Iris pigment epithelial cell (primary cell): ENCODE measurements around the gene SPATA31D1.
"Not testable (repeated sequence)": the region's sequence is repeated elsewhere in the genome, so short reads cannot be mapped to it uniquely, and the experiment has no call there.

Source experiments
- DNase-seq: peaks from one replicate; pipeline ENCODE4 v3.0.0-alpha.2; 2011; ENCODE audit warnings: low read depth

SPATA31D1 gene

DNA sequence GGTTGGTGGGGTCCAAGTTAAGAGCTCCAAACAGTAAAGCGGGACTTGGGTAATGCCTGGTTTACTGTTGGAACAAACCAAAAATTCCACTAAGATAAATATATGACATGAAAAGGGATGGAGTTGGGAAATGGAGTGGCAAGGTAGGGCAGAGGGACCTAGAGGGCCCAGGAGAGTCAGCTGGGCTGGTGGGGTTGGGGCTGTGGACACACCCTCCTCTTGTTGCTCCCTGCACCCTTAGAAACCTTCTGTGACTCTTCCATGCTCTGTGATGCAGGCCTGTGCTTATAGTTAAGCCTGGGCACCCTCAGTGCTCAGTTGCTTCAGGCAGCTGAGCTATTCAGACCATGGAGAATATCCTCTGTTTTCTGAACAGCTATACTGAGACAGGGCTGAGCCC lies at the start of gene SPATA31D1:
Gene SPATA31D1, plus strand, starts transcription at position 301 of the 400 bp plus-strand sequence. Its CDS starts 47 bp downstream, at position 348.
- DNase-seq: not testable (repeated sequence)

DNA sequence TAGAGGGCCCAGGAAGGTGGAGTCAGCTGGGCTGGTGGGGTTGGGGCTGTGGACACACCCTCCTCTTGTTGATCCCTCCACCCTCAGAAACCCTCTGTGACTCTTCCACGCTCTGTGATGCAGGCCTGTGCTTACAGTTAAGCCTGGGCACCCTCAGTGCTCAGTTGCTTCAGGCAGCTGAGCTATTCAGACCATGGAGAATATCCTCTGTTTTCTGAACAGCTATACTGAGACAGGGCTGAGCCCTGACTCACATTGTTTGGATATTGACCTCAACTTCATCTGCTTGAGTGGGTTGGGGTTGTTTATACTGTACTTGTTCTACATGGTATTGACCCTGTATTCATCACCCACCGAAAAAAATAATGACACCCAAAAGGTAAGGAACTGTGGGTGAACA lies 45.2 kb upstream of the SPATA31D1 start, which contains the start of gene SPATA31D3:
Gene SPATA31D3, plus strand, starts transcription at position 108 of the 400 bp plus-strand sequence. Its CDS starts 86 bp downstream, at position 194.
- DNase-seq: not testable (repeated sequence)

DNA sequence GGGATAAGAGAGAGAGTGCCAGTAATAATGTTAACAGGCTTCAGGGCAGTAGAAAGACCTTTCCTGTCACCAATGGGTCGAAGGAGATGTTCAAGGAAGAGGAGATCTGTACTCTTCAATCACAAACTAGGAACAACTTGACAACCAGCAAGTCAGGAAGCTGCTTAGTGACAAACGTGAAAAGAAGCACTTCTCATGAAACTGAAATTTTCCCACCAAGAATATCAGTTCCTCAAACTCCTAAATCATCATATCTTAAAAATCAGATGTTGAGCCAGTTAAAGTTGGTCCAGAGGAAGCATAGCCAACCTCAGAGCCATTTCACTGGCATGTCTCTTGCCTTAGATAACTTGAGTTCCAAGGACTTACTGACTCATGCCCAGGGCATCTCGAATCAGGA lies 39.9 kb upstream of the SPATA31D1 start:
- DNase-seq: not testable (repeated sequence)

DNA sequence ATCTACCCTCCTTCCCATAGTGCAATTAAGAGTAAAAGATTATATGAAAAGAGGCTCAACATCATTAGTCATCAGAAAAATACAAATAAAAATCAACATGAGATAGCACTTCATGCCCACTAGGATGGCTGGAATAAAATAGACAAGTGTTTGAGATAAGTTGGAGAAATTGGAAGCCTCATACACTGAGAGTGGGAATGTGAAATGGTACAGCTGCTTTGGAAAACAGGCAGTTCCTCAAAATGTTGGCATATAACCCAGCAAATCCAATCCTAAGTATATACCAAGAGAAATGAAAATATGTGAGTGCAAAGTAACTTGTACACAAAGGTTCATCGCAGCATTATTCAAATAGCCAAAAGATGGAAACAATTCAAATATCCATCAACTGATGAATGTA lies 35.5 kb upstream of the SPATA31D1 start:
- no peak for DNase-seq

DNA sequence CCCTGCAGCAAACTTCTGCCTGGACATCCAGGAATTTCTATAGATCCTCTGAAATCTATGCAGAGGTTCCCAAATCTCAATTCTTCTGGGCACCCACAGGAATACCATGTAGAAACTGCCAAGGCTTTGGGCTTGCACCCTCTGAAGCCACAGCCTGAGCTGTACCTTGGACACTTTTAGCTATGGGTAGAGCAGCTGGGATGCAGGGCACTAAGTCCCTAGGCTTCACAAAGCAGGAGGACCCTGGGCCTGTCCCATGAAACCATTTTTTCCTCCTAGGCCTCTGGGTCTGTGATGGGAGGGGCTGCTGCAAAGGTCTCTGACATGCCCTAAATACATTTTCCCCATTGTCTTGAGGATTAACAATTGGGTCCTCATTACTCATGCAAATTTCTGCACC lies 32.9 kb upstream of the SPATA31D1 start:
- DNase-seq: no peak

DNA sequence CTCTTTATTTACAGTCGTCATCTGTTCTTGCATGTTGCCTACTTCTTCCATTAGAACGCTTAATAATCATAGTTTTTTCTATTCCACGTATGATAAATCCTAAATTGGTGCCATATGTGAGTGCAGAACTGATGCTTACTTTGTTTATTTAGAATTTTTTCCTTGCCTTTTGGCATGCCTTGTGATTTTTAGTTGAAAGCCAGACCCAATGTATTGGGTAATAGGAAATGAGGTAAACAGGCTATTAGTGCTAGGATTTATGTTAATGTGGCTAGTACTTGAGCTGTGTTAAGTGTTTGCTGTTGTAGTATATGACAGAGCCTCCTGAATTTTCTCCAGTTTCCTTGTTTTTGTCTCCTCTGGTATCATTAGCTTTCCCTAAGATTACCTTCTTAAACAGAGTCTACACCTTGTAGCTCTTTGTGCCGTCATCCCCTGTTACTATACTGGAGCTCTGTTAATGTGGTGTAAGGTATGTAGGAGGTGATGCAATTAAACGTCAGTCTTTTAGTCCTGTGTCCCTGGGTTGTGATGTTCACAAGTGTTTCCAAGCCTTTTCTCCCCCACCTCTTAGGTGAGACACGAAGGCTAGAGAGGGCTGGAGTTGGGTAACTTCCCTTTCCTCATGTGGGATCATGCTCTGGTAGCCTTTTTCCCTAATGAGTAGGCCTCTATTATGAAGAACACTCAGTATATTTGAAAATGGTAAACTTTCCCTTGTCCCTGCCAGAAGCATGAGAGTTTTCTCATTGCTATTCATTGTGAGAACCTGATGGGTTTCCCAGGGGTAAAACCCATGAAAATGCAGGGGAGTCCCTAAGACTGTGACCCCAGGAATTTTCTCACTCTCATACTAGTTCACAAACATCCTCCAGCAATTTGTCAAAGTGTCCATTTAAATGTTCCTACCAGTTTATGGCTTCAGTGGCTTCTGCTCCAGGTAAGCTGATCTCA lies 24.1 kb upstream of the SPATA31D1 start:
- DNase-seq: peak; percentile 49

DNA sequence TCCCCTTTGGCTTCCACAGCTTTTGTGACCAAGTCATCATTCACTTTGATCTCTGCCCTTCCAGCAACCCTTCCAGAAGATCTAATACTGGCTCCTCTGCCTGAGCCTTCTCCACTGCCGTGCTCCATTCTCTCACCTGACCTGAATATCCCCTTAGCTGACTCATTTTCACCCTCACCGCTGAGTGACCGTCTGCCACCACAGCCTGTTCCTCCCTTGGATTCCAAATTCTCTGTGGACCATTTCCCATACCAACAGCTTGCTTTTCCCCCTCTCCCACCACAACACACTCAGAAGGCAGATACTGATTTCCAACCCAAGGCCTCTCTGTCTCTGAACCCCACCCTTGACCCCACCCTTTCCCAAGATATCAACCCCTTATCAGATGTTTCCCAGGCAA lies 20.5 kb upstream of the SPATA31D1 start:
- no peak for DNase-seq

DNA sequence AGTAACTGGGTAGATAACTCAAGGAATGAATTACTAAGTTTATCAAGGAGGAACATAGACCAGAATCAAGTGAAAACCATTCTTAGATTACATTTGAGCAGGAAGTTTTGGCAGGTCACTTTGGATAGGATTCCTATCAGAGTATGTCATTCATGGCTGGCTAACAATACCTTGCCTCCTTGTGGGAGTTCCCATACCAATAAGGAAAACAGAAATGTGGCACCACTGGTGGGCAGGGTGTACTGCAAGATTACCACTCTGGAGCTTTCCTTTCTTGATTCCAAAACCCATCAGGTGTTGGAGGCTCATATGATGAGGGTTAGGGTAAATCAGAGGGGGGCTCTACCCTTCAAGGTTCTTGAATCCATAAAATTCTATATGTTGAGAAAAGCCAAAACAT lies 18.6 kb upstream of the SPATA31D1 start:
- DNase-seq: peak; percentile 7

DNA sequence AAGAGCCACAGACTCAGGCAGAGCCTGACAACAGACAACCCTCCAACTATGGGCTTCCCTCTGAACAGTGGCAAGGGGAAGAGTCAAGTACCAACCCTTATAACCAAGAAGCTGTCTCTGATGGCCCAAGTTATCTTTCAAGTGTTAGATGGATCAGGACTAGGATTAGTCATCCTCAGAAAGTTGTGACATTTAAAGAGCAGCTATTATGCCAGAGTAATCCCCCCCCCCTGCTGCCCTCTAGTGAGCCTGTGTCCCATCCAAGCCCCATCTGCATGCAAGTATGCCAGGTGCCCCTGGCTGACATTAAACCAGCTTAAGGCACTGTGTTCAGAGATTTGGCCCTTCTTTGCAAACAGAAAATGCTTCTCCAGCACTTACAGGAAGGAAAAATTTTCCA lies 16.8 kb upstream of the SPATA31D1 start:
- DNase-seq: no peak

DNA sequence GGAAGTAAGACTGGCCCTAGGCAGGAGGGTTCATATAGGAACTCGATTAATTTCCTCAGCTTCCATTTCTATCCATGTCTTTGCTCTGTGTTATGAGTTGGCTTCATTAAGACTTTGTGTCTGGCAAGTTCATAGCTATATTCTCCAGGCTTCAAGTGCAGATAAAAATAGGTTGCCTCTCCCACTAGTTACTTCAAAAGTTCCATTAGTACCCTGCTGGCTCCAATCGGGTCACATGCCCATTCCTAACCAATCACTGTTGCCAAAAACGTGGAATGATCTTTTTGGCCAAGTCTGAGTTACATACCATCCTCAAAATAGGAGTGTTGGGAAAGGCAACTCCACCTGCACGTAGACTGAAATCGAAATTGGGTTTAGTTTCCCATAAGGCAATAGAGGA lies 13.8 kb upstream of the SPATA31D1 start:
- DNase-seq: no peak

DNA sequence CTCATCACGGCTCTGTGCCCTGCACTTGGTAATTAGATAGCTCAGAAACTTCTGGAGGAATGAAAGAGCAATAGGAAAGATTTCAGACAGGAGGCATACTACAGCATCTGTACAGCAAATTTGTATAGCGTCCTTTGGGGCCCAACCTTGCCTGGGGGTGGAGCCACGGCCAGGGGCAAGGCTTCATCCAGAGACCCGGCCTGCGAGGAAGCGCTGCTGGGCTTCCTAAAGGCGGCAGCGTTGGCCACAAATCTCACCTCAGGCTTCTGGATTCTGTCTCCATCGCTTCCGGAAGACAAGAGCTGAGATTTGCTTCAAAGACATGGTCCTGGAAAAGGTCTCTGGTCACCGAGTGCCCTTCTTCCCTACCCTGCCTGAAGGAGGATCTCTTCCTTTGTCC lies 12.2 kb upstream of the SPATA31D1 start:
- DNase-seq: no peak

DNA sequence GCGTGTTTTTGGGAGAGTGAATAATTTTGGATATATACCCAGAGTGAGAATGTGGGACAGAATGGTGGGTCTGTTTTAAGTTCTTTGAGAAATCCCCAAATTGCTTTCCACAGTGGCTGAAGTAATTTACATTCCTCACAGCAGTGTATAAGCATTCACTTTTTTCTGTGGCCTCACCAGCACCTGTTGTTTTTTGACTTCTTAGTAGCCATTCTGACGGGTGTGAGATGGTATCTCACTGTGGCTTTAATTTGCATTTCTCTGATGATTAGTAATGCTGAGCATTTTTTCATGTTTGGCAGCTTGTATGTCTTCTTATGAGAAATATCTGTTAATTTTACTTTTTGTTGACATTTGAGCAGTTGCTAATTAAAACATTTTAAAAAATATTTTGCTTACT lies 9.4 kb upstream of the SPATA31D1 start:
- DNase-seq: no peak

DNA sequence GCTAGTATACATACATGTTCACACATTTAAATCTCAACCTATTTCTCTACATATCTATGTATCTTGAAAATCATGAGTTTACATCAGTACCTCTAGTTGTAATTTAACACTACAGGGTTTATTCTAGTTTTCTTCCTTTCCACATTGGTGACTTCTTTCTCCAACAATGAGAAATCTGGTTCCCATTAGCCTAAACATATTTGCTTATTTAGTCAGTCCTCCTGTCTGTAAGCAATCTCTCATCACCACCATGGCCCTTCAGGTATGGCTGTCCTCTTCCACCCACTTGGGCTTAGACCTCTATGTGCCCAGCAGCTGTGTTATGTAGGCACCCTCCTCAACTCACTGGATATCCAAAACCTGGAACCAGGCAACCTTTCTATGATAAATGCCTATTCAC lies 8.0 kb upstream of the SPATA31D1 start:
- no peak for DNase-seq

DNA sequence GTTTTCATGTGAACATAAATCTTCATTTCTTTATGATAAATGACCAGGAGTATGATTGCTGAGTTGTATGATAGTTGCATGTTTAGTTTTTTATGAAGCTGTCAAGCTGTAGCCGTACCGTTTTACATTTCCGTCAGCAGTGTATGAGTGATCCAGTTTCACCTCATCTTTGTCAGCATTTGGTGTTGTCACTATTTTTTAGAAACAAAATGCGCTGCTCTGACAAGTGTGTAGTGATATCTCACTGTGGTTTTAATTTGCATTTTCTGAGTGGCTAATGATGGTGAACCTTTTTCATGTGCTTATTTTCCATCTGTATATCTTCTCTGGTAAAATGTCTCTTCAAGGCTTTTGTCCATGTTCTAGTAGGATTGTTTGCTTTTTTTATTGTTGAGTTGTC lies 6.7 kb upstream of the SPATA31D1 start:
- DNase-seq: no peak

DNA sequence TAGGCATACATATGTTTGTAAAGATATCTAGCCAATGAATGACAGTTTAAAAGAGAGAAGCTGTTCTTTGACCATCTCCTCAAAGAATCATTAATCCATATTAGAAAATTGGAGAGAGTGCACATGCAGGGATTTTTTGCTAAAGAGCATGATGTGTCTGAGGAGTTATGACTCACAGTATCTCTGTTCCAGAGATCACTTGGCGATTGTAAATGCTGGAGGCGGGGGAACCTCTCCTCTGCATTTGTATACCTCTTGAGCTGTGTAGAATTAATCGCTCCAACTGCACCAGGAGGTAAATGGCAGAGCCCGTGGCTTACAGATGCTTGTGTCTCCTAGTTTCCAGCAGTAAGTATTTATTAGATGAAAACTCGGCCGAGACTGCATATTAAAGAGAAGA lies 3.6 kb upstream of the SPATA31D1 start:
- DNase-seq: peak; percentile 16

DNA sequence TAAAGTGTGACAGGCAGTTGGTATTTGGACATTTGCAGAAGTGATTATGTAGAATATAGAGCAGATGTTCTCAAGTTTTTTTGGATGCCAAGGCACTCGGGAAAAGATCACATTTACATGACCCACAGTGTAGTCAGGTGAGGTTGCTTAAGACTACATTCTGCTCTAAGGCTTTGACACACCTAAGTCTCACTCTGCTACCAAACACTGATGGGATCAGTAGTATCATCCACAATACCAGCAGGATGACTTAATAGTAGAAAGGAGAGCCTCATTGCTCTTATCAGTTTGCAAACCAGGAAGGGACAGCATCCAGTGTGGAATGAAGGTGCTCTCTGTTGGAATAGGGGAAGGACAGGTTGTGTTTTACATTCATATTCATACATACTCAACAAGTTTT lies 2.5 kb upstream of the SPATA31D1 start:
- no peak for DNase-seq

DNA sequence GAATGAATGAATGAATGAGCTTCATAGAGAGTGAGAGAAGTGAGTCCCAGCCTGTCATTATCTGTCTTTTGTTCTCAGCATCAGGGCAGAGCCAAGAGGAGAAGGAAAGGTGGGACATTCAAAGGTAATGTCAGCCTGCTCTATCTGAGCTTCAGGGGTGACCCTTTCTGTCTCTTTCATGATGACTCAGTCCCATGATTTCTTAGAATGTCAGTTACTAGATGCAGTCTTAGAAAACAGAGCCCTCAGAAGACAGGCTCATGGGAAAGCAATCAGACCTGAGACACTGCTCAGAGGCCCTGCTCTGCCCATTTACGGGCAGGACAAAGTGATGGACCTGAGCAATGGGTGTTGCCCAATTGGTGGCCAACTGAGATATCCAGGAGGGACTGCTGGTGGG lies 1.1 kb downstream of the SPATA31D1 start:
- DNase-seq: no peak

DNA sequence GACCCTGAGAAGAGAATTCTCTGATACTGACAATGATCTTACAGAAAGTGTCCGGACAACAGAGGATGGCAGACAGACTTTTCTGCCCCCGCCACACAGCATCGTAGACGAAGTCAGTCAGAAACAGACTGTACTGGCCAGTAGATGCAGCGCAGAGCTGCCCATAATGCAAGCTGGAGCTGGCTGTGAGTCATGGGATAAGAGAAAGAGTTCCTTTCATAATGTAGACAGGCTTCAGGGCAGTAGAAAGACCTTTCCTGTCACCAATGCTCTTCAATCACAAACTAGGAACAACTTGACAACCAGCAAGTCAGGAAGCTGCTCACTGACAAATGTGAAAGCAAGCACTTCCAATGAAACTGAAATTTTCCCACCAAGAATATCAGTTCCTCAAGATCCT lies 5.1 kb downstream of the SPATA31D1 start:
- DNase-seq: no peak

DNA sequence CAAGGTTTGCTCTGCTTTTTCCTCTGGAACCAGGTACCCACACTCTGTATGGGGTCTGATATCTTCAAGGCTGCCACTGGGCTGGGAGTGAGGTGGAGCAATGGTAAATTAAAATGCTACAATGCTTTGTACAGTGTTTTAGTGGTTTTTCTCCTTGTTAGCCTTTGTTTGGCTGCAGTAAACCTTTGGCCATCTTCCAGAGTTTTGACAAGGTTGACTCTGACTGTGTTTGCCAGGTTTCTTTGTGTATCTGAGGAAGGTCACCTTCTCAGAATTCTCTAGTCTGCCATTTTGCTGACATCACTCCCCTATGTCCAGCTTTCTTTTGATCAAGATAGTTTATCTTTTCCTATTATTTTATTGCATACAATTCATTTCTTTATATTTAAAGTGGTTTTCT lies 11.2 kb downstream of the SPATA31D1 start:
- no peak for DNase-seq

DNA sequence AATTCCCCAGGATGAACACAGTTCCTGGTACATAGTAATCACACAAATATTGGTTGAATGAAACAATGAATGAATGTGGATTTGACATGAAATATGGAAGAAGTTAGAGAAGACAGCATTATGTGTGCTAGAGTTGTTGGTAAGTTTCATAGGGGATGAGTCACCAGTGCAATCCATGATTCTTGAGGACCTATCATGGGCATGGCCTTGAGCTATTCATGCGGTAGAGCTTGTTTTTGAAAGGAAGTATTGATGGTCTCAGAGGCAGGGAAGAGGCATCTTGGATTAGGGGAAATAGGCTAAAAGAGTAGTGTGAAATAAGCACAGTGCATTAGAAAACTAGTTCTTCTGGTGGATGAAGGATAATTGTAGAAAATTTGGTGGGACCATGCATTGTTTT lies 22.1 kb downstream of the SPATA31D1 start:
- no peak for DNase-seq

DNA sequence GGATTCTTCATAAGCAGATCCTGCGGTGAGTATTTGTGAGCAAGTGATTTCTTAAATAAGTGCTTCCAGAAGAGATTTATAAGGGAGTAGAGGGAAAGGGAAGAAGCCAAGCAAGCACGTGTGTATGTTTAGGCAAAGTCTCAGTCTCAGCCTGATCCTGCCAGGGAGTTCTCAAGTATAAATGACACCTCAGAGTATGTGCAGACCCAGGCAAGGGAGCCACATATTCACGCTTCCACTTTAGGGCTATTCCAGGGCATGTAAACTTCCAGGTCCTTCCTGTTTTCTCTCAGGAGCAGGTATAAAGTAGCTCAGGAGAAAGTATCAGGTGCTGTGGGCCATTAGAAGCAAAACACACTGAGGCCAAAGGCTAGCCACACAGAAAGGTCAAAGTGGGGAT lies 22.6 kb downstream of the SPATA31D1 start:
- DNase-seq: no peak

DNA sequence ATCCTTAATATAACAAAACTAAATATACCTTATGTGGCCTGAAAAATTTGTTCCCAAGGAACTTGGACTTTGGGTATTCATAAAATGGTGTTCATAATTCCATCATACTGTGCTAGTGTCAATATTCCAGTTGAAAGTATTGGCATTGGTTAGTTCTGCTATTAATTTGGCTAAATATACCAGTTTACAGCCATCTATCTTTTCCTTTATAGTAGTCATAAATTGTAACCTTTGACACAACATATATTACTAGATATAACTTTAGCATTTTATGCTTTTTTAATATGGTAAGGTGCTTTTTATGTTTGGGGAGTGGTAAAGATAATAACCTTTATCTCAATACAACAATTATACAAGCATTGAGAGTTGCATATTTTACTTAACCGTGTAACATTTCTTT lies 23.7 kb downstream of the SPATA31D1 start:
- no peak for DNase-seq

DNA sequence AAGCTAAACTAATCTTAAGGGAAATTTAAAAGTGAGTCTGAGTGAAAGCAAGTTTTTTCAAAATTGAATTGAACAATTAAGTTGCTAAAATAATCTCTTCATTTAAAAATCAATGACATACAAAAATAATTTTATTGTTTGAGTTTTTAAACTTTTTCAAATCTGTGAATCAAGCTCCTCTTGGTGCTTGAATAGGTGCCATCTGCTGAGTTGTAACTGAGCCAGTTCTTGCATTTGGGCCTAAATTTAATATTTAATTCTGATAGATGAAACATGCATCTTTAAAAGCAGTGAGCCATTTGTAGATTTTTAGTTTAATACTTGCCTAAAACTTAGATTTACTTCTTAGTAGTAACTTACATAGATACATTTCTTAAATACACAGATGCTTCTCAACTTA lies 31.8 kb downstream of the SPATA31D1 start:
- no peak for DNase-seq

DNA sequence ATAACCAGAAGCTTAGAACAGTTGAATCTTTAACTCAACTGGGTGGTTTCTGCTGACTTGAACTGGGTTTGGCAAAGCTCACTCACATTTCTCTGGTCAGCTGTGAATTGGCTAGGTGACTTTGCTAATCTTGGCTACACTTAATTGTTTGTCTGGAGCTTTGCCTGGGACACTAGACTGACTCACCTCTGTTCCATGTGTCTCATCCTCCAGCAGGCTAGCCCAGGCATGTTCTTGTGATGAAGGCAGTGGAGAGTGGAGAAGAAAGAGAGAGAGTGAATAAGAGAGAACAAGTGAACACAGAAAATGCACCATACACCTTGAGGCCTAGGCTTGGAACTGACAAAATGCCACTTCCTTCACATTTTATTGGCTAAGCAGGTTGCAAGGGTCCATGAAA lies 32.6 kb downstream of the SPATA31D1 start:
- DNase-seq: peak; percentile 98
